HAP-1 (cell line): Measurements from ENCODE around the gene FOXP4.

Source experiments
- DNase-seq, 2 experiments: peaks; one replicate each; pipeline ENCODE4 v3.0.0-alpha.2; 2016 to 2020; ENCODE audit warnings: low spot score in 2 of 2
- H3K27me3 ChIP-seq: fragments of 250-450 bp; sonication (Bioruptor Pico); 2 replicates; pipeline ENCODE4 v1.5.1; 2020; ENCODE audit warnings: low read depth, mild to moderate bottlenecking, moderate library complexity
- H3K36me3 ChIP-seq: fragments of 250-450 bp; sonication (Bioruptor Pico); replicated peaks from 2 replicates; pipeline ENCODE4 v1.5.1; 2020; ENCODE audit warnings: mild to moderate bottlenecking
- H3K4me1 ChIP-seq: fragments of 250-450 bp; sonication (Bioruptor Pico); 2 replicates; pipeline ENCODE4 v1.5.1; 2020; ENCODE audit warnings: mild to moderate bottlenecking
- H3K4me3 ChIP-seq: fragments of 250-450 bp; sonication (Bioruptor Pico); 2 replicates; pipeline ENCODE4 v1.5.1; 2020; ENCODE audit warnings: mild to moderate bottlenecking, moderate library complexity
- H3K9me3 ChIP-seq: fragments of 250-450 bp; sonication (Bioruptor Pico); 2 replicates; pipeline ENCODE4 v1.5.1; 2020; ENCODE audit warnings: mild to moderate bottlenecking, moderate library complexity
- in situ Hi-C: fragments of 300-500 bp; cut with MboI; formaldehyde crosslinking; loops from 3 replicates; pipeline ENCODE4 v1.14.3; 2020; ENCODE audit warnings: low sequenced_read_pairs, inconsistent platforms, mixed read lengths

Gene FOXP4

DNA sequence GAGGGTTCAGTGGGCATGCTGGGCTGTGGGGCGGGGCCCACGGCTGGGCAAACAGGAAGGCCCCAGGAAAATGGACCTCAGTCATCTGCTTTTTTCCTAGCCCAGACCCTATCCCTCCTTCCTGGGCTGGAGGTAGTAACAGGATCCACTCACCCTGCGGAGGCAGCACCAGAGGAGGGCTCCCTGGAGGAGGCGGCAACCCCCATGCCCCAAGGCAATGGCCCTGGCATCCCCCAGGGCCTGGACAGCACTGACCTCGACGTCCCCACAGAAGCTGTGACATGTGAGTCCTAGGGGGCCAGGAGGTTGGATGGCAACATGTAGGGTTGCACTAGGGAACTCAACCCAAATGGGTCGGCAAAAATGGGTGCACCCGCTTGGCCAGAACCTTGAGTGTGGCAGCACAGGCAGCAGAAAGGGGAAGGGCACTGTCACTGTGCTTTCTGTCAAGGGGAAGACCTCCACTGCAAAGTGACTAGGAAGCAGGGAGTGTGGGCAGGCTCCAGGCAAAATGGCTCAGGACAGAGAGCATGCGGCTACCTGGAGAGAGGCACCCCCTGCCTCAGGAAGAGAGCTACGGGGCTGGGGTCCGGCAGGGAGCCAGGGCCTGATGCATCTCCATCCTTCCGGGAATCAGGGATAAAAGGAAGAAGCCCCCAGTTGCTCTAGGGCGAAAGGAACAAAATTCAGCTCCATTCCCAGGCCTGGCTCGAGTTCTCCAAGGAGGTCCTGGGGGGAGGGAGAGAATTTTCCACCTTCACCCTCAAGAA lies 100.0 kb downstream of the FOXP4 start:
- Histone ChIP-seq H3K4me1 (0 out of 2 replicates have a peak, but pooled peaks cover 3% of the 10 kb centered on the region), H3K9me3 (no peaks in the 10 kb centered on the region), H3K36me3 (peaks cover 29% of the 10 kb centered on the region), H3K4me3 (no peak overlapping the region), H3K27me3 (no peaks in the 10 kb centered on the region)
- DNase-seq = no peak
- in situ Hi-C loops = no loop called here

DNA sequence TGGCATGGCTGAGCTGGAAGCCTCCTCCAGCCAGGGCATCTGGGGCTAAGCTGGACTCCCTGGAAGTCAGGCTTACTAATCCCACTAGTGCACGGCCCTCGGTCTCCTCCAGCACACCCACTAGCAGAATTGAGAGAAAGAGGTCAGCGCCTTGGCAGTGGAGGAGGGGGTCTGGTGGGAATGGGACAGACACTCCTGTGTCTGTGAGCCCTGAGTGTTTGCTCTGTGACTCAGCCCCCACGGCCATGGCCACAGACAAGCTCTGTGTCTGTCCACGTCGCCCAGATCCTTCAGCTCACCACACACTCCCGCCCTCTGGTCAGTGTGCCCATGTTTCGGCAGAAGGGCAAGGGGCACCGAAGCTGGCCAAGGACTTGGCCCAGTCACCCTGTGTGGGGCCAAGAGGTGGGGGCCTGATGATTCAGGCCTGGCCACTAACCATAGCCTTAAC lies 100.9 kb downstream of the FOXP4 start:
- in situ Hi-C loops = no loop called here
- 0 out of 2 replicates have a peak, but pooled peaks cover 3% of the 10 kb centered on the region for H3K4me1 ChIP-seq
- H3K36me3 ChIP-seq = peaks cover 33% of the 10 kb centered on the region
- DNase-seq = no peak
- no peaks in the 10 kb centered on the region for H3K9me3 ChIP-seq
- no peaks in the 10 kb centered on the region for H3K27me3 ChIP-seq
- H3K4me3 ChIP-seq = no peak overlapping the region

- no peaks in the 10 kb centered on the region for H3K27me3 ChIP-seq
- H3K4me3 ChIP-seq = no peak overlapping the region
- in situ Hi-C loops = no loop called here
- no peak for DNase-seq
- no peaks in the 10 kb centered on the region for H3K9me3 ChIP-seq
- H3K4me1 ChIP-seq = 0 out of 2 replicates have a peak, but pooled peaks cover 3% of the 10 kb centered on the region
- peaks cover 36% of the 10 kb centered on the region for H3K36me3 ChIP-seq
Observed at GRCh38 chr6:41648070-41648585, 101.9 kb downstream of the FOXP4 start.

GRCh38 chr6:41648921-41649320 lies 102.7 kb downstream of the FOXP4 start:
- no peaks in the 10 kb centered on the region for H3K27me3 ChIP-seq
- DNase-seq = no peak
- in situ Hi-C loops = no loop called here
- H3K4me1 ChIP-seq = 0 out of 2 replicates have a peak, but pooled peaks cover 3% of the 10 kb centered on the region
- peaks cover 36% of the 10 kb centered on the region for H3K36me3 ChIP-seq
- no peaks in the 10 kb centered on the region for H3K9me3 ChIP-seq
- H3K4me3 ChIP-seq = no peak overlapping the region

GRCh38 chr6:41649596-41649995 lies 103.4 kb downstream of the FOXP4 start:
- Histone ChIP-seq H3K4me1 (no peaks in the 10 kb centered on the region), H3K36me3 (peaks cover 36% of the 10 kb centered on the region), H3K27me3 (no peaks in the 10 kb centered on the region), H3K9me3 (no peaks in the 10 kb centered on the region), H3K4me3 (no peak overlapping the region)
- no peak for DNase-seq
- in situ Hi-C loops = no loop called here

DNA sequence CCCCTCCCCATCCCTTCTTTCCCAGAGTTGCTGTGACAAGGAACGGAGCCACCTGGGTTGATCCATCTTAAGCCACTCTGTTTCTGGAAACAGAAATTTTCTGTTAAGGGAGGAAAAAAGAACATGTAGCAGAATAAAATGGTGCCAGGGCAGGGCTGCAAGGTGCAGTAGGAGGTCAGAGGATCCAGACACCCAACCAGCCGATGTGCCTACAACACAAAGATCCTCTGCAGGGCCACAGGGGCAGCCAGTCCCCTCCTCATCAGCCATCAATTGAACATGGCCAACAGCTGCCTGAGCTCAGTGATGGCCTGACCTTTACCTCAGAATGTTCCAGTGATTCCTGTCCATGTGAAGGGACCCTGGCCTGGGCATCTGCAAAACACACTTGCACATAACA lies 103.9 kb downstream of the FOXP4 start:
- DNase-seq = no peak
- Histone ChIP-seq H3K27me3 (no peaks in the 10 kb centered on the region), H3K36me3 (peaks cover 36% of the 10 kb centered on the region), H3K4me1 (no peaks in the 10 kb centered on the region), H3K4me3 (no peak overlapping the region), H3K9me3 (no peaks in the 10 kb centered on the region)
- in situ Hi-C loops = no loop called here

GRCh38 chr6:41651246-41651961 lies 105.2 kb downstream of the FOXP4 start:
- H3K9me3 ChIP-seq = no peaks in the 10 kb centered on the region
- no peaks in the 10 kb centered on the region for H3K27me3 ChIP-seq
- H3K36me3 ChIP-seq = peaks cover 32% of the 10 kb centered on the region
- DNase-seq = no peak
- H3K4me1 ChIP-seq = no peaks in the 10 kb centered on the region
- in situ Hi-C loops = no loop called here
- no peak overlapping the region for H3K4me3 ChIP-seq
